Liver (tissue), 9 donors: ENCODE data around the gene GNG13. TPM values are rescaled to one million over a fixed set of nuclear protein-coding genes. Genes with fewer than 3 reads are reported as not detected.

ENCODE experiments used
- DNase-seq: peaks from one replicate; pipeline ENCODE4 v3.0.0-alpha.2; 2017; ENCODE audit warnings: low spot score
- H3K27ac ChIP-seq, 2 donors: one replicate each; pipeline ENCODE4 v1.7.0; 2013; ENCODE audit warnings: inconsistent platforms in 2 of 2, low read length in 2 of 2, control low read depth in 1 of 2, low read depth in 1 of 2, mild to moderate bottlenecking in 1 of 2
- H3K27me3 ChIP-seq, 4 donors: one replicate each; pipeline versions ENCODE4 v1.6.1 to v1.7.0; 2013; ENCODE audit warnings: low read length in 3 of 4, inconsistent platforms in 1 of 4, mild to moderate bottlenecking in 1 of 4, moderate library complexity in 1 of 4; ENCODE audit not compliant: control insufficient read depth in 4 of 4, insufficient read depth in 4 of 4
- H3K36me3 ChIP-seq, 4 donors: one replicate each; pipeline versions ENCODE4 v1.6.1 to v1.7.0; 2013; ENCODE audit warnings: low read length in 3 of 4, mild to moderate bottlenecking in 3 of 4, low read depth in 1 of 4, moderate library complexity in 1 of 4; ENCODE audit not compliant: control insufficient read depth in 4 of 4, insufficient read depth in 3 of 4
- H3K4me1 ChIP-seq, 4 donors: one replicate each; pipeline versions ENCODE4 v1.6.1 to v1.7.0; 2013; ENCODE audit warnings: low read length in 3 of 4, mild to moderate bottlenecking in 3 of 4, moderate library complexity in 1 of 4; ENCODE audit not compliant: control insufficient read depth in 4 of 4, insufficient read depth in 4 of 4
- H3K4me3 ChIP-seq, 3 donors: one replicate each; pipeline versions ENCODE4 v1.6.1 to v1.7.0; 2013; ENCODE audit warnings: low read length in 3 of 3, control low read depth in 1 of 3, low read depth in 1 of 3, mild to moderate bottlenecking in 1 of 3
- H3K9ac ChIP-seq, 2 donors: one replicate each; pipeline ENCODE4 v1.7.0; 2013; ENCODE audit warnings: low read length in 2 of 2, mild to moderate bottlenecking in 2 of 2, moderate library complexity in 2 of 2, control low read depth in 1 of 2, low read depth in 1 of 2
- H3K9me3 ChIP-seq, 4 donors: one replicate each; pipeline versions ENCODE4 v1.6.1 to v1.7.0; 2013; ENCODE audit warnings: low read length in 3 of 4; ENCODE audit not compliant: control insufficient read depth in 4 of 4
- EGR1 ChIP-seq, 2 donors: IDR thresholded peaks; 2 replicates each; pipeline ENCODE4 v1.6.1; 2016 to 2018; ENCODE audit warnings: antibody characterized with exemption in 2 of 2, low read depth in 2 of 2
- FOXA1 ChIP-seq: IDR thresholded peaks from 2 replicates; pipeline ENCODE4 v1.6.1; 2016; ENCODE audit warnings: antibody characterized with exemption
- FOXA2 ChIP-seq: IDR thresholded peaks from 2 replicates; pipeline ENCODE4 v1.6.1; 2016; ENCODE audit warnings: antibody characterized with exemption
- GABPA ChIP-seq, 2 donors: IDR thresholded peaks in 1 of 2; conservative IDR thresholded peaks in 1 of 2; 2 replicates each; pipeline ENCODE4 v1.6.1; 2016; ENCODE audit warnings: antibody characterized with exemption in 2 of 2, mild to moderate bottlenecking in 1 of 2, moderate library complexity in 1 of 2
- HNF4A ChIP-seq, 2 donors: conservative IDR thresholded peaks; 2 replicates each; pipeline ENCODE4 v1.6.1; 2016; ENCODE audit warnings: antibody characterized with exemption in 2 of 2, mild to moderate bottlenecking in 2 of 2
- HNF4G ChIP-seq: IDR thresholded peaks from 2 replicates; pipeline ENCODE4 v1.6.1; 2016; ENCODE audit warnings: antibody characterized with exemption
- JUND ChIP-seq, 2 donors: IDR thresholded peaks; 2 replicates each; pipeline ENCODE4 v1.6.1; 2016; ENCODE audit warnings: antibody characterized with exemption in 2 of 2
- MAX ChIP-seq: IDR thresholded peaks from 2 replicates; pipeline ENCODE4 v1.6.1; 2016; ENCODE audit warnings: antibody characterized with exemption
- NR2F2 ChIP-seq: IDR thresholded peaks from 2 replicates; pipeline ENCODE4 v1.6.1; 2016; ENCODE audit warnings: antibody characterized with exemption
- RAD21 ChIP-seq, 2 donors: IDR thresholded peaks; 2 replicates each; pipeline ENCODE4 v1.6.1; 2016; ENCODE audit warnings: antibody characterized with exemption in 2 of 2, mild to moderate bottlenecking in 2 of 2
- RXRA ChIP-seq, 2 donors: IDR thresholded peaks; 2 replicates each; pipeline ENCODE4 v1.6.1; 2017 to 2018; ENCODE audit warnings: antibody characterized with exemption in 2 of 2, mild to moderate bottlenecking in 1 of 2
- SP1 ChIP-seq: IDR thresholded peaks from 2 replicates; pipeline ENCODE4 v1.6.1; 2018; ENCODE audit warnings: antibody characterized with exemption, mild to moderate bottlenecking
- TAF1 ChIP-seq: conservative IDR thresholded peaks from 2 replicates; pipeline ENCODE4 v1.6.1; 2016; ENCODE audit warnings: antibody characterized with exemption, mild to moderate bottlenecking
- YY1 ChIP-seq: IDR thresholded peaks from 2 replicates; pipeline ENCODE4 v1.6.1; 2016; ENCODE audit warnings: antibody characterized with exemption, mild to moderate bottlenecking
- ZBTB33 ChIP-seq: IDR thresholded peaks from 2 replicates; pipeline ENCODE4 v1.6.1; 2016; ENCODE audit warnings: antibody characterized with exemption
- WGBS: extraction: QIAGEN DNeasy Blood & Tissue Kit; methylation state at CpG from one replicate; pipeline ENCODE4 v1.1.7; 2013; 5-methylcytosine and 5-hydroxymethylcytosine counted together
- polyA plus RNA-seq, 2 donors: library from polyadenylated mRNA; stranded (reverse) in 1 of 2; unstranded in 1 of 2; fragments of 200-250 nt in 1 of 2; fragments of >200 nt in 1 of 2; fragmentation: Nextera tagmentation in 1 of 2; extraction: Ambion mirVana in 1 of 2; gene quantifications; one replicate each; pipeline versions ENCODE4 v1.2.1 to v1.2.3, GENCODE V29; 2013 to 2015
- total RNA-seq, 2 donors: library from RNA; depleted of rRNA; stranded (reverse); fragments of >200 nt; gene quantifications; one replicate each; pipeline ENCODE4 v1.2.3, GENCODE V29; 2014
- TF ChIP-seq, protein P1 (sequence below): fragments of 150-350 bp; IDR thresholded peaks from 2 replicates; pipeline ENCODE4 v1.5.1; 2017; ENCODE audit warnings: improper control_type of control experiment, low read depth, low read length; ENCODE audit not compliant: missing input control
- TF ChIP-seq, protein P2 (sequence below): IDR thresholded peaks from 2 replicates; pipeline ENCODE4 v1.6.1; 2016; ENCODE audit warnings: antibody characterized with exemption
- TF ChIP-seq, protein P3 (sequence below): IDR thresholded peaks from 2 replicates; pipeline ENCODE4 v1.6.1; 2016; ENCODE audit warnings: antibody characterized with exemption, mild to moderate bottlenecking
- donor health status: healthy.
- donor health status: healthy.
- donor health status: healthy.
- donor health status: healthy.
- donor health status: healthy.

Gene GNG13
- total and polyA plus RNA-seq, 4 donors: not detected

DNA sequence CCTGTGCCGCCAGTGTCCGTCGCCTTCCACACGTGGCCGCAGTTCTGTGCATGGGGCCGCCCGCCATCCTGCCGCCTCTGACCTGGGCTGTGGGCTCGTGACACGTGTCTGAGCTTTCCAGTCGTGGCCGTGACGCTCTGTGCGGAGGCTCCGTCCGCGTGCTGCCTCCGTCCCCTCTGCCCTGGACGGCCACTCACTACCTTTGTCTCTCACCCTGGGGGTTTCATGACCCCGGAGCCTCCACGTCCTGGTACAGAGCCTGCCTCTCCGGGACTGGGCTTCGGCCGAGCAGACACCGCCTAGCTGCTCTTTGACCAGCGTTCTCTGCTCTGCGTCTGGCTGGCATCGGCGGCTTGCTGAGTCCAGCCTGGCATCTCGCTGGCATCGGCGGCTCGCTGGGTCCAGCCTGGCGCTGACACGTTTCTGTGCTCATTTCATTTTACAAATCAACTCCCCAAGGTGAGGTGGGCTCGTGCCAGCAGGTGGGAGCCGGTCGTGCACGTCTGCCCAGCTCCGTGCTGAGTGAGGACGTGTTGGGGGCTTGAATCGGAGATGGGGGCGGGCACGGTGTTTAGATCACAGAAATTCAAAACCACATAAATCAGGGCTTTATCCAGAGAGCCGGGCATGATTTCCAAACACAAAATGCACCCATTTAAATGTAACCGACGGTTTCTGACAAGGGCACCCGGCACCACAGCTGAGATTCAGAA is 44.3 kb upstream of the GNG13 start:
- no peak for TF ChIP-seq RAD21 (IDR thresholded peaks at IDR 0.05)
- no peak for TF ChIP-seq HNF4A (conservative IDR thresholded peaks at IDR 0.05)
- no peak for TF ChIP-seq NR2F2
- TF ChIP-seq, protein P1, sequence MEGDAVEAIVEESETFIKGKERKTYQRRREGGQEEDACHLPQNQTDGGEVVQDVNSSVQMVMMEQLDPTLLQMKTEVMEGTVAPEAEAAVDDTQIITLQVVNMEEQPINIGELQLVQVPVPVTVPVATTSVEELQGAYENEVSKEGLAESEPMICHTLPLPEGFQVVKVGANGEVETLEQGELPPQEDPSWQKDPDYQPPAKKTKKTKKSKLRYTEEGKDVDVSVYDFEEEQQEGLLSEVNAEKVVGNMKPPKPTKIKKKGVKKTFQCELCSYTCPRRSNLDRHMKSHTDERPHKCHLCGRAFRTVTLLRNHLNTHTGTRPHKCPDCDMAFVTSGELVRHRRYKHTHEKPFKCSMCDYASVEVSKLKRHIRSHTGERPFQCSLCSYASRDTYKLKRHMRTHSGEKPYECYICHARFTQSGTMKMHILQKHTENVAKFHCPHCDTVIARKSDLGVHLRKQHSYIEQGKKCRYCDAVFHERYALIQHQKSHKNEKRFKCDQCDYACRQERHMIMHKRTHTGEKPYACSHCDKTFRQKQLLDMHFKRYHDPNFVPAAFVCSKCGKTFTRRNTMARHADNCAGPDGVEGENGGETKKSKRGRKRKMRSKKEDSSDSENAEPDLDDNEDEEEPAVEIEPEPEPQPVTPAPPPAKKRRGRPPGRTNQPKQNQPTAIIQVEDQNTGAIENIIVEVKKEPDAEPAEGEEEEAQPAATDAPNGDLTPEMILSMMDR: no peak
- no peak for TF ChIP-seq EGR1 (IDR thresholded peaks at IDR 0.05; ENCODE audit: low read depth in 2 of 2)
- TF ChIP-seq, protein P2, sequence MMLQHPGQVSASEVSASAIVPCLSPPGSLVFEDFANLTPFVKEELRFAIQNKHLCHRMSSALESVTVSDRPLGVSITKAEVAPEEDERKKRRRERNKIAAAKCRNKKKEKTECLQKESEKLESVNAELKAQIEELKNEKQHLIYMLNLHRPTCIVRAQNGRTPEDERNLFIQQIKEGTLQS: no peak
- no peak for TF ChIP-seq HNF4G
- TF ChIP-seq YY1: no peak
- no peak for TF ChIP-seq ZBTB33
- no peak for TF ChIP-seq MAX
- no peak for TF ChIP-seq FOXA2
- TF ChIP-seq, protein P3, sequence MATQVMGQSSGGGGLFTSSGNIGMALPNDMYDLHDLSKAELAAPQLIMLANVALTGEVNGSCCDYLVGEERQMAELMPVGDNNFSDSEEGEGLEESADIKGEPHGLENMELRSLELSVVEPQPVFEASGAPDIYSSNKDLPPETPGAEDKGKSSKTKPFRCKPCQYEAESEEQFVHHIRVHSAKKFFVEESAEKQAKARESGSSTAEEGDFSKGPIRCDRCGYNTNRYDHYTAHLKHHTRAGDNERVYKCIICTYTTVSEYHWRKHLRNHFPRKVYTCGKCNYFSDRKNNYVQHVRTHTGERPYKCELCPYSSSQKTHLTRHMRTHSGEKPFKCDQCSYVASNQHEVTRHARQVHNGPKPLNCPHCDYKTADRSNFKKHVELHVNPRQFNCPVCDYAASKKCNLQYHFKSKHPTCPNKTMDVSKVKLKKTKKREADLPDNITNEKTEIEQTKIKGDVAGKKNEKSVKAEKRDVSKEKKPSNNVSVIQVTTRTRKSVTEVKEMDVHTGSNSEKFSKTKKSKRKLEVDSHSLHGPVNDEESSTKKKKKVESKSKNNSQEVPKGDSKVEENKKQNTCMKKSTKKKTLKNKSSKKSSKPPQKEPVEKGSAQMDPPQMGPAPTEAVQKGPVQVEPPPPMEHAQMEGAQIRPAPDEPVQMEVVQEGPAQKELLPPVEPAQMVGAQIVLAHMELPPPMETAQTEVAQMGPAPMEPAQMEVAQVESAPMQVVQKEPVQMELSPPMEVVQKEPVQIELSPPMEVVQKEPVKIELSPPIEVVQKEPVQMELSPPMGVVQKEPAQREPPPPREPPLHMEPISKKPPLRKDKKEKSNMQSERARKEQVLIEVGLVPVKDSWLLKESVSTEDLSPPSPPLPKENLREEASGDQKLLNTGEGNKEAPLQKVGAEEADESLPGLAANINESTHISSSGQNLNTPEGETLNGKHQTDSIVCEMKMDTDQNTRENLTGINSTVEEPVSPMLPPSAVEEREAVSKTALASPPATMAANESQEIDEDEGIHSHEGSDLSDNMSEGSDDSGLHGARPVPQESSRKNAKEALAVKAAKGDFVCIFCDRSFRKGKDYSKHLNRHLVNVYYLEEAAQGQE: no peak
- no peak for TF ChIP-seq TAF1
- TF ChIP-seq FOXA1: no peak
- no peak for TF ChIP-seq SP1
- no peak for TF ChIP-seq GABPA (IDR thresholded peaks at IDR 0.05 in 1 of 2, conservative IDR thresholded peaks at IDR 0.05 in 1 of 2)
- no peak for TF ChIP-seq JUND (IDR thresholded peaks at IDR 0.05)
- TF ChIP-seq RXRA (IDR thresholded peaks at IDR 0.05): no peak
- no peak for DNase-seq
- Histone ChIP-seq H3K4me1 (no peaks in the 10 kb centered on the region), H3K4me3 (no peak overlapping the region), H3K27ac (no peak overlapping the region), H3K27me3 (no peaks in the 10 kb centered on the region), H3K9me3 (peaks cover 0 to 3% (median 0%) of the 10 kb centered on the region in 4 donors), H3K36me3 (no peaks in the 10 kb centered on the region), H3K9ac (no peak overlapping the region)
- 92% methylated on average over 48 of the region's 48 CpGs for WGBS
